BLaER1 treated with 17β-estradiol and CSF1 and Interleukin-3, amounts not matched to agents 10 nM and 100 nM (cell line): ENCODE data around the gene TECPR1.

ENCODE experiments used
- H3K27ac ChIP-seq, 11 experiments: shearing (Covaris generic); formaldehyde crosslinking; 2 replicates each; pipeline ENCODE4 v1.8.1; 2022
- H3K27me3 ChIP-seq, 11 experiments: shearing (Covaris generic); formaldehyde crosslinking; 2 replicates each; pipeline ENCODE4 v1.8.1; 2022
- H3K36me3 ChIP-seq, 11 experiments: shearing (Covaris generic); formaldehyde crosslinking; 2 replicates each; pipeline ENCODE4 v1.8.1; 2022
- H3K4me1 ChIP-seq, 10 experiments: shearing (Covaris generic); formaldehyde crosslinking; 2 replicates each; pipeline ENCODE4 v1.8.1; 2022
- H3K4me2 ChIP-seq, 11 experiments: shearing (Covaris generic); formaldehyde crosslinking; 2 replicates each; pipeline ENCODE4 v1.8.1; 2022
- H3K4me3 ChIP-seq, 10 experiments: shearing (Covaris generic); formaldehyde crosslinking; 2 replicates each; pipeline ENCODE4 v1.8.1; 2022
- H3K9ac ChIP-seq, 11 experiments: shearing (Covaris generic); formaldehyde crosslinking; 2 replicates each; pipeline ENCODE4 v1.8.1; 2022
- H3K9me3 ChIP-seq, 11 experiments: shearing (Covaris generic); formaldehyde crosslinking; replicated peaks in 1 of 11; 2 replicates each; pipeline ENCODE4 v1.8.1; 2022
- H4K20me1 ChIP-seq, 11 experiments: shearing (Covaris generic); formaldehyde crosslinking; 2 replicates each; pipeline ENCODE4 v1.8.1; 2022
- Cebpa-rat ChIP-seq, 11 experiments: shearing (Covaris generic); IDR thresholded peaks; 2 replicates each; pipeline ENCODE4 v1.8.1; 2022

TECPR1 gene

DNA sequence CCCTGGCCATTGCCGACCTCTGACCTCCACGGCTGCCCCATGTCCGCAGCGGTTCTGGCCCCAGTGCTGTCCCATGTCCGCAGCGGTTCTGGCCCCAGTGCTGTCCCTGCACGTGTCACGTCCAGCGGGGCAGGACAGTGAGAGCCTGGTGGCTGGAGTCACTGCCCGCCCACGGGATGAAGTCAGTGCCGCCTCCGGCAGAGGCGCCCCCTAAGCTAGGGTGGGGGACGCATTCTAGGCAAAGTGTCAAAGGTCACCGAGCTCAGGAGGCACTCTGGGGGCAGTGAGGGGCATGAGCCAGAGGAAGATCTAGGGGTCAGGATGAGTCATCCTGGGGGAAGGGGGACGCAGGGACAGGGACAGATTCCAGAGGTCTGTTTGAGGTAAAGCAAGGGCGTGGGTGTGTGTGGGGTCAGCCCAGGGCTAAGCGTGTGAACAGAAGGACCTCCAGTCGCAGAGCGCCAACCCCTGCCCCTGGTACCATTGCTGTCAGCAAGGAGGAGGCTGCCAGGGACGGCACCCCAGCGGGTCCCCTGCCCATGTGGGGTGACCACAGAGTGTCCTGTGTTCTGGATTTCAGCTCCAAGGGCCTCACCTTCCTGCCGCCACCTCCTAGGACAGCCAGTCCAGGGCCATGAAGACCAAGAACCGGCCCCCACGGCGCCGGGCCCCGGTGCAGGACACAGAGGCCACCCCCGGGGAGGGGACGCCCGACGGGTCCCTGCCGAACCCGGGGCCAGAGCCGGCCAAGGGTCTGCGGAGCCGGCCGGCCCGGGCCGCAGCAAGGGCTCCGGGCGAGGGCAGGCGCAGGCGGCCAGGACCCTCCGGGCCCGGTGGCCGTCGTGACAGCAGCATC, 40.1 kb downstream of the TECPR1 start:
- no peak for TF ChIP-seq Cebpa-rat (IDR thresholded peaks at IDR 0.05)
- peaks cover 0 to 69% (median 10%) of the 10 kb centered on the region in 11 experiments; a peak in 14 of 22 replicates for H4K20me1 ChIP-seq
- H3K4me1 ChIP-seq, result peaks cover 0 to 13% (median 4%) of the 10 kb centered on the region in 10 experiments; a peak in 9 of 20 replicates
- H3K4me3 ChIP-seq, result peak overlapping the region in 3 of 10 experiments; percentile 24 to 36 (median 31); a peak in 2 of 20 replicates
- H3K27ac ChIP-seq, result no peak overlapping the region
- no peaks in the 10 kb centered on the region for H3K9me3 ChIP-seq
- H3K27me3 ChIP-seq, result peaks cover 0 to 15% (median 0%) of the 10 kb centered on the region in 11 experiments; a peak in 5 of 22 replicates
- peak overlapping the region in 2 of 11 experiments; percentile 22 to 38; a peak in 2 of 22 replicates for H3K9ac ChIP-seq
- H3K36me3 ChIP-seq, result peaks cover 5 to 31% (median 17%) of the 10 kb centered on the region in 11 experiments
- peak overlapping the region in 10 of 11 experiments; percentile 24 to 72 (median 54); a peak in 19 of 22 replicates for H3K4me2 ChIP-seq

DNA sequence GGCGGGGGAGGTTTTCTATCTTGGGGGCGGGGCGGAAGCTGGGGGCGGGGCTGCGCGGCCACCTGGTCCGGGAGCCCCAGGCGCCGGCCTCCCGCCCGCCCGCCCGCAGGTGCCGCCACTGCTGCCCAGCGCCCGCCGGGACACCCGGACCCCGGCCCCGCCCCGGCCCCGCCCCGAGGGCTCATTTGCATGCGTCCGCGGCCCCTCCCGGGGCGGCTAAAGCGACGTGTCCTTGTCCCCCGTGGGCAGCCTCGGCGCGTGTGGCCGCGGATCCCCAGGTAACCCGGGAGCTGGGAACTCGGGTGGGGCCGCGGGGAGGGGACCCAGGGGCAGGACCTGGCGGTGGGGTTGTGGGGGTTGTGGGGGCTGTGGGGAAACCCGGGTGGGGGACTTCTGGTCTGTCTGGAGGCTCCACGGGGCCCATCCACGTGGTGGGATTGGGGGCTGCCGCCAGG, 40.8 kb downstream of the TECPR1 start, which contains the start of gene BHLHA15:
Gene BHLHA15 (plus strand): TSS at position 219 of the 455 bp plus-strand sequence. CDS start 871 bp downstream, outside the sequence.
- Histone ChIP-seq H3K4me1 (peaks cover 0 to 13% (median 4%) of the 10 kb centered on the region in 10 experiments; a peak in 9 of 20 replicates), H3K4me2 (peak within 1 kb of the TSS; percentile 19 to 72 (median 53); a peak in 19 of 22 replicates), H3K9me3 (no peaks in the 10 kb centered on the region), H3K27me3 (peaks cover 0 to 15% (median 0%) of the 10 kb centered on the region in 11 experiments; a peak in 5 of 22 replicates), H3K4me3 (peak within 1 kb of the TSS in 3 of 10 experiments; percentile 24 to 36 (median 31); a peak in 2 of 20 replicates), H3K36me3 (peaks cover 11 to 31% (median 22%) of the 10 kb centered on the region in 11 experiments), H3K9ac (peak within 1 kb of the TSS in 2 of 11 experiments; percentile 22 to 38; a peak in 2 of 22 replicates), H3K27ac (no peak within 1 kb of the TSS), H4K20me1 (peaks cover 0 to 73% (median 9%) of the 10 kb centered on the region in 11 experiments; a peak in 14 of 22 replicates)
- TF ChIP-seq Cebpa-rat (IDR thresholded peaks at IDR 0.05), result no peak

DNA sequence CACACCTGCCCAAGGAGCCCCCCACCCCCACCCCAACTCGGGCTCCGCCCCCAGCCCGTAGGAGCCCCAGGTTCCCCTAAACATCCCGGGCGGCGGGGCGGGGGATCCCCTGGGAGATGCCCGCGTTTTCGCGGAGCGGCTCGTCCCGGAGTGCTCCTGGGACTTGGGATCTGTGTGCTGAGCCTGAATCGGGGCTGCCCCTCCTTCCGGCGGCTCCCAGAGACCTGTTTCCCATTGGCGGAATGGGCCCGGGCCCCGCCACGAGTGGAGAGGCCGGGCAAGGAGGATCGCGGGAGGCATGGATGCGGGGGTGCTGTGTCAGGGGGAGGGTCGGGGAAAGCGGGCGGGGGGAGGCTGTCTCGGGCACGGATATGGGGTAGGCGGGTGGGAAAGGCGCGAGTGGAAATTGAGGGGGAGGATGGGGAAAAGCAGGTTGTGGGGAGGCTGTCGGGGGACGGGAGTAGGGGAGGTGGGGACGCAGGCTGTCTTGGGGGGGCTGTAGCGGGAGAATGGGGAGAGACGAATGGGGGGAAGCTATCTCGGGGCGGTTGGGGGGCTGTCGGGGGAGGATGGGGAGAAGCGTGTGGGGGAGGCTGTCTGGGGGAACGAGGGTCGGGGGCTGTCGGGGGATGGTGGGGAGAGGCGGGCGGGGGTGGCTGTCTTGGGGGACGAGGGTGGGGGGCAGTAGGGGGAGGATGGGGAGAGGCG, 41.4 kb downstream of the TECPR1 start:
- H3K27me3 ChIP-seq, result peaks cover 0 to 15% (median 0%) of the 10 kb centered on the region in 11 experiments; a peak in 5 of 22 replicates
- no peak for TF ChIP-seq Cebpa-rat (IDR thresholded peaks at IDR 0.05)
- H3K9ac ChIP-seq, result no peak overlapping the region
- H3K9me3 ChIP-seq, result no peaks in the 10 kb centered on the region
- H3K36me3 ChIP-seq, result peaks cover 17 to 31% (median 23%) of the 10 kb centered on the region in 11 experiments
- no peak overlapping the region for H3K4me3 ChIP-seq
- peaks cover 1 to 74% (median 7%) of the 10 kb centered on the region in 11 experiments; a peak in 15 of 22 replicates for H4K20me1 ChIP-seq
- H3K4me2 ChIP-seq, result peak overlapping the region in 2 of 11 experiments; percentile 19 to 44; a peak in 2 of 22 replicates
- H3K27ac ChIP-seq, result no peak overlapping the region
- peaks cover 0 to 13% (median 4%) of the 10 kb centered on the region in 10 experiments; a peak in 9 of 20 replicates for H3K4me1 ChIP-seq

DNA sequence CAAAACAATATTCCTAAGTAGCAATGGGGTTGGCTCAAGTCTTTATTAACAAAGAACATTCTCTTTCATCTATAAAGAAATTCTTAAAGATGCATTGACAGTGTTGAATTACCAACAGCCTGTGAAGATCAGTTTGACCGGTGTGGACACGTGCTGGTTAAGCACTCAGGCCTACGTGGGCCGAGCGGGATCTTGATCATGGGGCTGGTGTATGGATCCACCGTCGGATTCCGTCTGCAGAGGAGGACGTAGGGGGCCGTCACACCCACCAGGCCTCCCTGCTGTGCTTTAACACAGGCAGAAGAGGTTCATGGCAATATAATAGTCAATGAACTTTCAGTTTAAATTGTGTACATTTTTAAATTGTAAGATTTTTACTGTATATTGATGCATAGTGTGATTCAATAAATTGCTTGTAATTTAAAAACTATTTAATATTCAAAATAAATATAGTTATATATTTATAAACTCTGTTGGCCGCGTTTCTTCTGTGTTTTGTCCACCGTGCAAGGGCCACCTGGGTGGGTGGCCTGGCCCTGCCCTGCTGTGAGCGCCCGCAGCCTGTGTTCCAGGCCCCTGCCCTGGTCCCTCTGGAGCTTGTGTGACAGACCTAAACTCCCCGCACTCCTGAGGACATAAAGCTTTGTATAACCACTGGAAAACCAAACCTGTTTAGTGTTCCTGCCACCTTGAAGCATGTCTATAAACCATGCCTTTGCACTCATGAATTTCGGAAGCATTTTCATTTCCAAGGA, 42.7 kb downstream of the TECPR1 start:
- Histone ChIP-seq H3K4me1 (peaks cover 0 to 13% (median 4%) of the 10 kb centered on the region in 10 experiments; a peak in 9 of 20 replicates), H3K4me2 (no peak overlapping the region), H3K27me3 (peaks cover 0 to 15% (median 0%) of the 10 kb centered on the region in 11 experiments; a peak in 5 of 22 replicates), H3K9ac (no peak overlapping the region), H3K4me3 (no peak overlapping the region), H3K27ac (no peak overlapping the region), H3K9me3 (no peaks in the 10 kb centered on the region), H3K36me3 (peaks cover 19 to 43% (median 36%) of the 10 kb centered on the region in 11 experiments), H4K20me1 (peaks cover 0 to 75% (median 17%) of the 10 kb centered on the region in 11 experiments; a peak in 16 of 22 replicates)
- no peak for TF ChIP-seq Cebpa-rat (IDR thresholded peaks at IDR 0.05)

DNA sequence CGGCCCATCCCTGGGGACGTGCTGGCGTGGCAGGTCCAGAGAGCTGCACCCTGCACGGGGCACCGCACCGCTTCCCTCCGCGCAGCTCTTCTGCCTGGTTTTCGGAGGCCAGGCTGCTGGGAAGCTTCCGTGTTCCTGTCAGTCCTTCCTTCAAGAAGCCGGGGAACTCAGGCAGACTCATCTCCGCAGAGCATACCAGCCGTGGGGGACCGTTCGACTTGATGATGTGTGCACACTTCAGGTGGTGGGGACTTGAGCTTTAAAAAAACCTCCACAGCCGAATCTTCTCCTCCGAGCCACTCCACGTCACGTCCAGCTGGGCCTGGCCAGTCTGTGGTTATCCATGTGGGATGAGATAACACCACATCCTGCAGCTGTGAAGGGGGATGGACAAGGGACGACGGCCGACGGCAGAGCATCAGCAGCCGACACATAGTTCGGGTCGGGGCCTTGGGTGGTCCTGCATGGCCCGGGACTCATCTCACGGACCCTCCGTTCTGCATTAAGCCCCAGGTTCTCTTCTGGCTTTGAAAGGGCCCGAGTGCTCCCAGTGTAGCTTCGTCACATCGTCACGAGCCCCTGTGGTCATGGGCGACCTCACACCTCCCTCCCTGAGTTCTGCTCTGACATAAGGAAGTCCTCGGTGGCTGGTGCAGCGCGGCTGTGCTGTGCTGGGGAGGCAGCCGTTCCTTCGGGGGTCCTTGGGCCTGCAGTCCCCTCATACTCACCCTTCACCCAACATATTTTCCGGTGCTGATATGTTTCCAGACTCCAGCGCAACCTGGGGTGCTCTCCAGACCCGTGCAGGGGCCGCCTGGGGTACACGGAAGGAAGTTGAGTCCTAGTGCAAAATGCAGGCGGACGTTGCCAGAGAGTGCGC, 45.3 kb downstream of the TECPR1 start:
- Histone ChIP-seq H3K27ac (no peak overlapping the region), H3K4me2 (no peak overlapping the region), H3K9ac (no peak overlapping the region), H3K9me3 (no peaks in the 10 kb centered on the region), H3K27me3 (peaks cover 0 to 10% (median 0%) of the 10 kb centered on the region in 11 experiments; a peak in 5 of 22 replicates), H3K36me3 (peaks cover 24 to 56% (median 49%) of the 10 kb centered on the region in 11 experiments), H4K20me1 (peaks cover 9 to 76% (median 44%) of the 10 kb centered on the region in 11 experiments; a peak in 21 of 22 replicates), H3K4me1 (peaks cover 14 to 32% (median 25%) of the 10 kb centered on the region in 10 experiments), H3K4me3 (no peak overlapping the region)
- TF ChIP-seq Cebpa-rat (IDR thresholded peaks at IDR 0.05), result no peak

DNA sequence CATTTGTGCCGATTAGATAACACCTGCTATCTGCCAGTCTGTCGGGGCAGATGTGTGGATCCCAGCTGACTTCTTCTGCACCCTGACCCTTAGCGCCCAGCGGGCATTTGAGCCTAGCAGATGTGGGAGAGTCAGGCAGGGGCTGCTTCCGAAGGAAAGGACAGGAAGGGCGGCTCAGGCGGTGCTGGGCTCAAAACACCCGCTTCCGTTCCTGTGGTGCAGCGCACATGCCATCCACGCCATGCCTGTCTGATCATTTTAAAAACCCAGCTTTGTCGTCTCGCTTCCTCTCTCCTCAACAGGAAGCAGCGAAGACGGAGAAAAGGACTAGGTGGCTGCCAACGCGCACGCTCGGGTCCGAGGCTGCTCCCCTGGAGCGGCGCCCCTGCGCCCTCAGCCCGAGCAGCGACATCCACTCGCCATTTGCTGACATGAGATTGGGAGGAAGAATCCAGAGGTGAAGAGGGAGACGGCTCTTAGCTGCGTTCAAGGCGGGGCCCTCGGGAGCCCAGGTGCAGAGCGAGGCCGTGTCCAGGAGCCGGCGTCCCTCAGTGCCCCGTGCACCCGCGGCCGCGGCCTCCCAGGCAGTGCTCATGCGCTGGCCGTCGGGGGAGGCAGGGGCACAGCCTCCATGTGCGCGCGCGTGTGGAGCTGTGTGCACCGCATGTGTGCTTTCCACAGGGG, 46.7 kb downstream of the TECPR1 start:
- Histone ChIP-seq H3K36me3 (peaks cover 24 to 56% (median 49%) of the 10 kb centered on the region in 11 experiments), H3K27me3 (peaks cover 0 to 7% (median 0%) of the 10 kb centered on the region in 11 experiments; a peak in 1 of 22 replicates), H3K4me3 (no peak overlapping the region), H4K20me1 (peaks cover 9 to 90% (median 58%) of the 10 kb centered on the region in 11 experiments; a peak in 21 of 22 replicates), H3K9ac (no peak overlapping the region), H3K27ac (no peak overlapping the region), H3K9me3 (no peaks in the 10 kb centered on the region), H3K4me1 (peaks cover 16 to 43% (median 37%) of the 10 kb centered on the region in 10 experiments), H3K4me2 (no peak overlapping the region)
- TF ChIP-seq Cebpa-rat (IDR thresholded peaks at IDR 0.05), result no peak

DNA sequence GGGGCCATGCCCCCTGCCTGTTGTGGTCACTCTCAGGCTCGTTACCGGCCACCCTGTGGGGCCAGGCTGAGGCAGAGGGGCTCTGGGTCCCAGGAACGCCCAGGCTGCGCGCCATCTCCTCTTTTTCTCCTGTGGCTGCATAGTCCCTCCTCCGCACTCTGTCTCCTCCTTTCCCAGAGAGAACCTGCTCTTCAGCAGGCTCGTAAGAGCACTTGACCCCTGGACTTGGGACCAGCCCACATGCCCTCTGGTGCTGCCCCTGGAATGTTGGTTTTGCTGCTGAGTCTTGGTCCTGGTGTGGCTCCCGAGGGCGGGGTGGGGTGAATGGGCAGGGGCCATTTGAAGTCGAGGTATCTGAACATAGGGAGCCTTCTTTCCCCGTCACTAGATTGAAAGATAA, 47.4 kb downstream of the TECPR1 start:
- TF ChIP-seq Cebpa-rat (IDR thresholded peaks at IDR 0.05), result no peak

More for the DNA sequence above, 47.4 kb downstream of the TECPR1 start:
- peaks cover 24 to 56% (median 49%) of the 10 kb centered on the region in 11 experiments for H3K36me3 ChIP-seq
- H3K4me3 ChIP-seq, result no peak overlapping the region
- H3K27me3 ChIP-seq, result 0 out of 22 replicates have a peak, but pooled peaks cover 0 to 7% (median 0%) of the 10 kb centered on the region in 11 experiments
- H3K27ac ChIP-seq, result no peak overlapping the region
- peaks cover 16 to 47% (median 42%) of the 10 kb centered on the region in 10 experiments for H3K4me1 ChIP-seq
- peaks cover 9 to 87% (median 62%) of the 10 kb centered on the region in 11 experiments; a peak in 21 of 22 replicates for H4K20me1 ChIP-seq
- no peak overlapping the region for H3K9ac ChIP-seq
- no peaks in the 10 kb centered on the region for H3K9me3 ChIP-seq
- H3K4me2 ChIP-seq, result no peak overlapping the region
